WTC11 (cell line): ENCODE data around the gene GLIPR2. TPM values are rescaled to one million over a fixed set of nuclear protein-coding genes. Genes with fewer than 3 reads are reported as not detected.
"Not testable (repeated sequence)": the region's sequence is repeated elsewhere in the genome, so short reads cannot be mapped to it uniquely, and the experiment has no call there.

ENCODE experiments used
- ATAC-seq: fragments of 200-7000 bp; cut with Tn5 transposase; 2 replicates; pipeline ENCODE4 v1.10.0; 2021; ENCODE audit warnings: mild to moderate bottlenecking, moderate library complexity
- CTCF ChIA-PET: fragments of 300-600 bp; sonication (Branson Sonifier 250); formaldehyde crosslinking; loops from one replicate; lab custom pipeline; 2021; ENCODE audit warnings: antibody characterized with exemption; lab: Charles Lee
- POLR2A ChIA-PET: fragments of 350-600 bp; sonication (Branson Sonifier 250); formaldehyde crosslinking; loops from one replicate; lab custom pipeline; 2021; ENCODE audit warnings: antibody characterized with exemption; lab: Charles Lee
- DNase-seq: peaks from one replicate; pipeline ENCODE4 v3.0.0; 2021; ENCODE audit warnings: low spot score
- H3K27ac Mint-ChIP-seq: 2 replicates; pipeline ENCODE4 v1.8.0; 2021; ENCODE audit warnings: mixed read lengths
- H3K27me3 Mint-ChIP-seq: 2 replicates; pipeline ENCODE4 v1.8.0; 2021; ENCODE audit warnings: low read depth, mild to moderate bottlenecking, moderate library complexity, mixed read lengths
- H3K36me3 Mint-ChIP-seq: 2 replicates; pipeline ENCODE4 v1.8.0; 2021; ENCODE audit warnings: mixed read lengths
- H3K4me1 Mint-ChIP-seq: 2 replicates; pipeline ENCODE4 v1.8.0; 2022; ENCODE audit warnings: mixed read lengths
- H3K4me3 Mint-ChIP-seq: 2 replicates; pipeline ENCODE4 v1.8.0; 2021; ENCODE audit warnings: mild to moderate bottlenecking, moderate library complexity, mixed read lengths
- H3K9me3 Mint-ChIP-seq: 2 replicates; pipeline ENCODE4 v1.8.0; 2021; ENCODE audit warnings: mixed read lengths
- ATF2 ChIP-seq: sonication (generic); formaldehyde crosslinking; IDR thresholded peaks from 2 replicates; pipeline ENCODE4 v1.8.1; 2022; ENCODE audit warnings: low read depth, missing genetic modification reagents, borderline replicate concordance
- IRF2 ChIP-seq: sonication (generic); formaldehyde crosslinking; IDR thresholded peaks from 2 replicates; pipeline ENCODE4 v1.8.0; 2022; ENCODE audit warnings: low read depth, missing genetic modification reagents, borderline replicate concordance
- JAZF1 ChIP-seq: fragments of 250-450 bp; sonication (Bioruptor Pico); IDR thresholded peaks from 2 replicates; pipeline ENCODE4 v1.9.0; 2021; ENCODE audit warnings: moderate library complexity, mild to moderate bottlenecking, inconsistent platforms
- JUN ChIP-seq: sonication (generic); formaldehyde crosslinking; IDR thresholded peaks from 2 replicates; pipeline ENCODE4 v1.8.0; 2023; ENCODE audit warnings: mild to moderate bottlenecking, missing genetic modification reagents
- MLX ChIP-seq: sonication (generic); formaldehyde crosslinking; IDR thresholded peaks from 2 replicates; pipeline ENCODE4 v1.8.1; 2023; ENCODE audit warnings: mild to moderate bottlenecking, missing genetic modification reagents, moderate library complexity
- NFE2L1 ChIP-seq: sonication (generic); formaldehyde crosslinking; IDR thresholded peaks from 2 replicates; pipeline ENCODE4 v1.8.1; 2023; ENCODE audit warnings: missing genetic modification reagents
- NR3C1 ChIP-seq: sonication (generic); formaldehyde crosslinking; conservative IDR thresholded peaks from 2 replicates; pipeline ENCODE4 v1.8.1; 2023; ENCODE audit warnings: low read depth, mild to moderate bottlenecking, missing genetic modification reagents
- OVOL2 ChIP-seq: fragments of 250-450 bp; sonication (Bioruptor Pico); IDR thresholded peaks from 2 replicates; pipeline ENCODE4 v1.9.0; 2021; ENCODE audit warnings: mild to moderate bottlenecking, borderline replicate concordance
- PRRX2 ChIP-seq: fragments of 250-450 bp; sonication (Bioruptor Pico); IDR thresholded peaks from 2 replicates; pipeline ENCODE4 v1.8.0; 2021; ENCODE audit warnings: mild to moderate bottlenecking
- SMAD4 ChIP-seq: sonication (generic); formaldehyde crosslinking; IDR thresholded peaks from 2 replicates; pipeline ENCODE4 v1.8.0; 2022; ENCODE audit warnings: mild to moderate bottlenecking, missing genetic modification reagents
- TCF7 ChIP-seq: sonication (generic); formaldehyde crosslinking; IDR thresholded peaks from 2 replicates; pipeline ENCODE4 v1.8.0; 2022; ENCODE audit warnings: mild to moderate bottlenecking, low read depth, missing genetic modification reagents, moderate library complexity
- ZNF138 ChIP-seq: sonication (generic); formaldehyde crosslinking; conservative IDR thresholded peaks from 2 replicates; pipeline ENCODE4 v1.8.1; 2022; ENCODE audit warnings: mild to moderate bottlenecking, moderate library complexity, missing genetic modification reagents
- total RNA-seq: library from RNA; stranded (reverse); gene quantifications from 3 replicates; pipeline ENCODE4 v1.2.3, GENCODE V29; 2021
- TF ChIP-seq, protein P1 (sequence below): sonication (generic); formaldehyde crosslinking; conservative IDR thresholded peaks from 2 replicates; pipeline ENCODE4 v1.8.1; 2023; ENCODE audit warnings: mild to moderate bottlenecking, low read depth, missing genetic modification reagents, moderate library complexity
- TF ChIP-seq, protein P2 (sequence below): sonication (generic); formaldehyde crosslinking; IDR thresholded peaks from 2 replicates; pipeline ENCODE4 v1.8.1; 2023; ENCODE audit warnings: mild to moderate bottlenecking, moderate library complexity, missing genetic modification reagents
- TF ChIP-seq, protein P3 (sequence below): sonication (generic); formaldehyde crosslinking; IDR thresholded peaks from 2 replicates; pipeline ENCODE4 v1.8.0; 2023; ENCODE audit warnings: missing genetic modification reagents
- TF ChIP-seq, protein P4 (sequence below): sonication (generic); formaldehyde crosslinking; IDR thresholded peaks from 2 replicates; pipeline ENCODE4 v1.8.1; 2023; ENCODE audit warnings: mild to moderate bottlenecking, missing genetic modification reagents

GLIPR2 gene
- total RNA-seq, 1 experiment from 2014 or later = 3.7 TPM

GRCh38 chr9:36158122-36158521 lies 21.6 kb downstream of the GLIPR2 start (continued):
- TF ChIP-seq, protein P1, sequence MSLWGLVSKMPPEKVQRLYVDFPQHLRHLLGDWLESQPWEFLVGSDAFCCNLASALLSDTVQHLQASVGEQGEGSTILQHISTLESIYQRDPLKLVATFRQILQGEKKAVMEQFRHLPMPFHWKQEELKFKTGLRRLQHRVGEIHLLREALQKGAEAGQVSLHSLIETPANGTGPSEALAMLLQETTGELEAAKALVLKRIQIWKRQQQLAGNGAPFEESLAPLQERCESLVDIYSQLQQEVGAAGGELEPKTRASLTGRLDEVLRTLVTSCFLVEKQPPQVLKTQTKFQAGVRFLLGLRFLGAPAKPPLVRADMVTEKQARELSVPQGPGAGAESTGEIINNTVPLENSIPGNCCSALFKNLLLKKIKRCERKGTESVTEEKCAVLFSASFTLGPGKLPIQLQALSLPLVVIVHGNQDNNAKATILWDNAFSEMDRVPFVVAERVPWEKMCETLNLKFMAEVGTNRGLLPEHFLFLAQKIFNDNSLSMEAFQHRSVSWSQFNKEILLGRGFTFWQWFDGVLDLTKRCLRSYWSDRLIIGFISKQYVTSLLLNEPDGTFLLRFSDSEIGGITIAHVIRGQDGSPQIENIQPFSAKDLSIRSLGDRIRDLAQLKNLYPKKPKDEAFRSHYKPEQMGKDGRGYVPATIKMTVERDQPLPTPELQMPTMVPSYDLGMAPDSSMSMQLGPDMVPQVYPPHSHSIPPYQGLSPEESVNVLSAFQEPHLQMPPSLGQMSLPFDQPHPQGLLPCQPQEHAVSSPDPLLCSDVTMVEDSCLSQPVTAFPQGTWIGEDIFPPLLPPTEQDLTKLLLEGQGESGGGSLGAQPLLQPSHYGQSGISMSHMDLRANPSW (CRISPR knock-in tag) = no peak
- TF ChIP-seq IRF2 (CRISPR knock-in tag) = no peak
- TF ChIP-seq, protein P2, sequence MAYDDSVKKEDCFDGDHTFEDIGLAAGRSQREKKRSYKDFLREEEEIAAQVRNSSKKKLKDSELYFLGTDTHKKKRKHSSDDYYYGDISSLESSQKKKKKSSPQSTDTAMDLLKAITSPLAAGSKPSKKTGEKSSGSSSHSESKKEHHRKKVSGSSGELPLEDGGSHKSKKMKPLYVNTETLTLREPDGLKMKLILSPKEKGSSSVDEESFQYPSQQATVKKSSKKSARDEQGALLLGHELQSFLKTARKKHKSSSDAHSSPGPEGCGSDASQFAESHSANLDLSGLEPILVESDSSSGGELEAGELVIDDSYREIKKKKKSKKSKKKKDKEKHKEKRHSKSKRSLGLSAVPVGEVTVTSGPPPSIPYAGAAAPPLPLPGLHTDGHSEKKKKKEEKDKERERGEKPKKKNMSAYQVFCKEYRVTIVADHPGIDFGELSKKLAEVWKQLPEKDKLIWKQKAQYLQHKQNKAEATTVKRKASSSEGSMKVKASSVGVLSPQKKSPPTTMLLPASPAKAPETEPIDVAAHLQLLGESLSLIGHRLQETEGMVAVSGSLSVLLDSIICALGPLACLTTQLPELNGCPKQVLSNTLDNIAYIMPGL (CRISPR knock-in tag) = no peak
- no peak for TF ChIP-seq PRRX2 (CRISPR knock-in tag)

GRCh38 chr9:36158917-36159316 lies 22.4 kb downstream of the GLIPR2 start:
- Mint-ChIP-seq H3K36me3 (peaks cover 16% of the 10 kb centered on the region), H3K27me3 (no peaks in the 10 kb centered on the region), H3K9me3 (peaks cover 13% of the 10 kb centered on the region)
- POLR2A ChIA-PET = no interaction called here
- no peak for TF ChIP-seq SMAD4 (CRISPR knock-in tag)
- TF ChIP-seq, all 79 proteins: peak for 0
- Mint-ChIP-seq H3K27ac (no peak overlapping the region), H3K4me3 (no peak overlapping the region), H3K4me1 (peaks cover 35% of the 10 kb centered on the region)
- no peak for ATAC-seq
- no peak for DNase-seq
- CTCF ChIA-PET = interaction anchor here (1.0 kb wide), 1 partner anchor 56 kb away, joined by 3 read pairs; no protein-coding TSS in a partner anchor

DNA sequence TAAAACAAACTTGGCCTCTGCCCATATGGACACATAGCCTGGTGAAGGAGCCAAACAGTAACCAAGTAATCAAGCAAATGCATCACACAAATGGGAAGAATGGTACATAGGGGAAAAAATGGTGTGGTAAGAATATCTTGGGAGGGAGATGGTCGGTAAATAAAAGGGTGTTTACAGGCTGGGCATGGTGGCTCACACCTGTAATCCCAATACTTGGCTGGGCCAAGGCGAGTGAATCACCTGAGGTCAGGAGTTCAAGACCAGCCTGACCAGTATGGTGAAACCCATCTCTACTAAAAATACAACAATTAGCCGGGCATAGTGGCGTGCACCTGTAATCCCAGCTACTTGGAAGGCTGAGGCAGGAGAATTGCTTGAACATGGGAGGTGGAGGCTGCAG lies 23.0 kb downstream of the GLIPR2 start:
- ATAC-seq, H3K27ac Mint-ChIP-seq, DNase-seq, POLR2A ChIA-PET, H3K4me3 Mint-ChIP-seq, H3K27me3 Mint-ChIP-seq: not testable (repeated sequence)
- Mint-ChIP-seq H3K36me3 (peaks cover 16% of the 10 kb centered on the region), H3K9me3 (peaks cover 13% of the 10 kb centered on the region), H3K4me1 (peaks cover 38% of the 10 kb centered on the region)
- CTCF ChIA-PET = interaction anchor here (1.0 kb wide), 1 partner anchor 57 kb away, joined by 3 read pairs; no protein-coding TSS in a partner anchor

GRCh38 chr9:36160126-36160525 lies 23.6 kb downstream of the GLIPR2 start:
- H3K4me3 Mint-ChIP-seq, DNase-seq, POLR2A ChIA-PET, CTCF ChIA-PET, H3K27me3 Mint-ChIP-seq, ATAC-seq: not testable (repeated sequence)
- peak overlapping the region; percentile 2; the same call in 1 of the 2 replicates for H3K27ac Mint-ChIP-seq
- H3K36me3 Mint-ChIP-seq = peaks cover 13% of the 10 kb centered on the region
- H3K4me1 Mint-ChIP-seq = peaks cover 41% of the 10 kb centered on the region
- H3K9me3 Mint-ChIP-seq = peaks cover 13% of the 10 kb centered on the region

- 0 out of 2 replicates have a peak, but pooled peaks cover 5% of the 10 kb centered on the region for H3K27me3 Mint-ChIP-seq
- ChIA-PET CTCF (no interaction called here), POLR2A (interaction anchor here (0.7 kb wide), 2 partner anchors 154 to 433 kb away, joined by 3 to 4 read pairs; no protein-coding TSS in a partner anchor)
- peaks cover 49% of the 10 kb centered on the region for H3K4me1 Mint-ChIP-seq
- no peak for ATAC-seq
- H3K27ac Mint-ChIP-seq = peak overlapping the region; percentile 60; the same call in 1 of the 2 replicates
- peaks cover 13% of the 10 kb centered on the region for H3K36me3 Mint-ChIP-seq
- peaks cover 13% of the 10 kb centered on the region for H3K9me3 Mint-ChIP-seq
- no peak for DNase-seq
- H3K4me3 Mint-ChIP-seq = no peak overlapping the region
- TF ChIP-seq ZNF138 (CRISPR knock-in tag) (no peak), TCF7 (no peak), ATF2 (CRISPR knock-in tag) (no peak), NFE2L1 (CRISPR knock-in tag) (no peak), OVOL2 (CRISPR knock-in tag) (no peak), MLX (CRISPR knock-in tag) (no peak), JUN (CRISPR knock-in tag) (no peak), NR3C1 (CRISPR knock-in tag) (no peak), JAZF1 (CRISPR knock-in tag) (no peak)
- TF ChIP-seq, protein P3, sequence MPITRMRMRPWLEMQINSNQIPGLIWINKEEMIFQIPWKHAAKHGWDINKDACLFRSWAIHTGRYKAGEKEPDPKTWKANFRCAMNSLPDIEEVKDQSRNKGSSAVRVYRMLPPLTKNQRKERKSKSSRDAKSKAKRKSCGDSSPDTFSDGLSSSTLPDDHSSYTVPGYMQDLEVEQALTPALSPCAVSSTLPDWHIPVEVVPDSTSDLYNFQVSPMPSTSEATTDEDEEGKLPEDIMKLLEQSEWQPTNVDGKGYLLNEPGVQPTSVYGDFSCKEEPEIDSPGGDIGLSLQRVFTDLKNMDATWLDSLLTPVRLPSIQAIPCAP (CRISPR knock-in tag) = no peak
- TF ChIP-seq, protein P4, sequence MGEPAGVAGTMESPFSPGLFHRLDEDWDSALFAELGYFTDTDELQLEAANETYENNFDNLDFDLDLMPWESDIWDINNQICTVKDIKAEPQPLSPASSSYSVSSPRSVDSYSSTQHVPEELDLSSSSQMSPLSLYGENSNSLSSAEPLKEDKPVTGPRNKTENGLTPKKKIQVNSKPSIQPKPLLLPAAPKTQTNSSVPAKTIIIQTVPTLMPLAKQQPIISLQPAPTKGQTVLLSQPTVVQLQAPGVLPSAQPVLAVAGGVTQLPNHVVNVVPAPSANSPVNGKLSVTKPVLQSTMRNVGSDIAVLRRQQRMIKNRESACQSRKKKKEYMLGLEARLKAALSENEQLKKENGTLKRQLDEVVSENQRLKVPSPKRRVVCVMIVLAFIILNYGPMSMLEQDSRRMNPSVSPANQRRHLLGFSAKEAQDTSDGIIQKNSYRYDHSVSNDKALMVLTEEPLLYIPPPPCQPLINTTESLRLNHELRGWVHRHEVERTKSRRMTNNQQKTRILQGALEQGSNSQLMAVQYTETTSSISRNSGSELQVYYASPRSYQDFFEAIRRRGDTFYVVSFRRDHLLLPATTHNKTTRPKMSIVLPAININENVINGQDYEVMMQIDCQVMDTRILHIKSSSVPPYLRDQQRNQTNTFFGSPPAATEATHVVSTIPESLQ = no peak
These were observed 24.7 kb downstream of the GLIPR2 start for GRCh38 chr9:36161187-36161586.
